Tibial artery (tissue), 4 donors: ENCODE measurements around the gene TRIM65.
"Not testable (repeated sequence)": the region's sequence is repeated elsewhere in the genome, so short reads cannot be mapped to it uniquely, and the experiment has no call there.

Experiments used
- DNase-seq, 2 donors: peaks; one replicate each; pipeline ENCODE4 v3.0.0-alpha.2; 2019
- H3K27ac ChIP-seq, 2 donors: fragments of 200-600 bp; sonication (generic) in 1 of 2; 1 replicate in 1 of 2; 2 replicates in 1 of 2; pipeline ENCODE4 v1.5.1; 2018 to 2019; ENCODE audit warnings: mild to moderate bottlenecking in 1 of 2
- H3K27me3 ChIP-seq, 2 donors: fragments of 200-600 bp; sonication (generic) in 1 of 2; one replicate each; pipeline versions ENCODE4 v1.5.1 to v1.6.0; 2016 to 2019
- H3K36me3 ChIP-seq, 3 donors: fragments of 200-600 bp; sonication (generic) in 2 of 3; one replicate each; pipeline ENCODE4 v1.5.1; 2016 to 2019; ENCODE audit warnings: mild to moderate bottlenecking in 2 of 3
- H3K4me1 ChIP-seq, 4 donors: fragments of 200-600 bp; sonication (generic) in 2 of 4; 1 replicate in 3 of 4; 2 replicates in 1 of 4; pipeline ENCODE4 v1.5.1; 2016 to 2019
- H3K4me3 ChIP-seq, 2 donors: fragments of 200-600 bp; sonication (generic) in 1 of 2; 1 replicate in 1 of 2; 2 replicates in 1 of 2; pipeline ENCODE4 v1.5.1; 2018 to 2019; ENCODE audit warnings: mild to moderate bottlenecking in 2 of 2
- H3K9me3 ChIP-seq, 3 donors: fragments of 200-600 bp; sonication (generic) in 1 of 3; one replicate each; pipeline ENCODE4 v1.5.1; 2016 to 2019
- CTCF ChIP-seq, 2 experiments: fragments of 200-600 bp in 1 of 2; fragments of 450-650 bp in 1 of 2; IDR thresholded peaks; one replicate each; pipeline ENCODE4 v1.5.1; 2017 to 2019; ENCODE audit warnings: antibody characterized with exemption in 2 of 2, mild to moderate bottlenecking in 1 of 2, moderate library complexity in 1 of 2
- intact Hi-C: fragments of 100-400 bp; cut with DNase I; formaldehyde crosslinking; loops from one replicate; pipeline ENCODE4 v1.15.0; 2023; ENCODE audit warnings: low total_unique reads

The TRIM65 gene

GRCh38 chr17:75888484-75888883 lies 8.3 kb downstream of the TRIM65 start:
- intact Hi-C loops: loop anchor here (5.0 kb wide), 1 partner anchor 46 kb away; the partner anchor contains the start of gene UNC13D
- Histone ChIP-seq H3K27me3 (no peaks in the 10 kb centered on the region), H3K9me3 (no peaks in the 10 kb centered on the region), H3K27ac (no peak overlapping the region), H3K36me3 (peaks cover 0 to 49% (median 29%) of the 10 kb centered on the region in 3 donors), H3K4me3 (no peak overlapping the region), H3K4me1 (no peaks in the 10 kb centered on the region)
- no peak for TF ChIP-seq CTCF (IDR thresholded peaks at IDR 0.05)
- DNase-seq: no peak

- H3K27me3 ChIP-seq, DNase-seq: not testable (repeated sequence)
- intact Hi-C loops: loop anchor here (5.0 kb wide), 1 partner anchor 44 kb away; the partner anchor contains the start of gene UNC13D
Measured at GRCh38 chr17:75885860-75886259, 10.9 kb downstream of the TRIM65 start.

GRCh38 chr17:75885431-75885830 lies 11.3 kb downstream of the TRIM65 start:
- H3K4me1 ChIP-seq: no peaks in the 10 kb centered on the region
- H3K4me3 ChIP-seq: no peak overlapping the region
- H3K36me3 ChIP-seq: peaks cover 0 to 24% (median 12%) of the 10 kb centered on the region in 3 donors
- H3K27me3 ChIP-seq: no peaks in the 10 kb centered on the region
- no peak for TF ChIP-seq CTCF (IDR thresholded peaks at IDR 0.05)
- no peak for DNase-seq
- no peak overlapping the region for H3K27ac ChIP-seq
- H3K9me3 ChIP-seq: no peaks in the 10 kb centered on the region
- intact Hi-C loops: loop anchor here (5.0 kb wide), 1 partner anchor 43 kb away; the partner anchor contains the start of gene UNC13D

More at GRCh38 chr17:75885860-75886259, 10.9 kb downstream of the TRIM65 start:
- H3K36me3 ChIP-seq: peaks cover 0 to 28% (median 16%) of the 10 kb centered on the region in 3 donors
- not testable (repeated sequence) for H3K4me3 ChIP-seq, H3K4me1 ChIP-seq, H3K27ac ChIP-seq, H3K9me3 ChIP-seq

GRCh38 chr17:75881678-75882454 lies 14.9 kb downstream of the TRIM65 start:
- intact Hi-C loops: no loop called here
- H3K9me3 ChIP-seq: no peaks in the 10 kb centered on the region
- TF ChIP-seq CTCF (IDR thresholded peaks at IDR 0.05): no peak
- DNase-seq: no peak
- peaks cover 0 to 8% (median 4%) of the 10 kb centered on the region in 4 donors for H3K4me1 ChIP-seq
- no peaks in the 10 kb centered on the region for H3K36me3 ChIP-seq
- H3K27ac ChIP-seq: no peak overlapping the region
- H3K27me3 ChIP-seq: no peaks in the 10 kb centered on the region
- H3K4me3 ChIP-seq: no peak overlapping the region

- H3K36me3 ChIP-seq: peaks cover 0 to 8% (median 5%) of the 10 kb centered on the region in 3 donors
- DNase-seq: no peak
- peaks cover 5 to 24% (median 20%) of the 10 kb centered on the region in 4 donors for H3K4me1 ChIP-seq
- H3K27me3 ChIP-seq: no peaks in the 10 kb centered on the region
- no peak overlapping the region for H3K4me3 ChIP-seq
- no peak for TF ChIP-seq CTCF (IDR thresholded peaks at IDR 0.05)
- H3K27ac ChIP-seq: no peak overlapping the region
- intact Hi-C loops: no loop called here
- no peaks in the 10 kb centered on the region for H3K9me3 ChIP-seq
Measured at GRCh38 chr17:75880266-75880665, 16.5 kb downstream of the TRIM65 start.
